Activated T-cell treated with anti-CD3 and anti-CD28 coated beads, Interleukin-2, amount 50 U/mL, for 1 hour (primary cell): ENCODE results near the gene IFIT5.
"Not testable (repeated sequence)": the region's sequence is repeated elsewhere in the genome, so short reads cannot be mapped to it uniquely, and the experiment has no call there.

ENCODE experiments used
- DNase-seq: peaks from one replicate; pipeline ENCODE4 v3.0.0-alpha.2; 2020

IFIT5 gene

DNA sequence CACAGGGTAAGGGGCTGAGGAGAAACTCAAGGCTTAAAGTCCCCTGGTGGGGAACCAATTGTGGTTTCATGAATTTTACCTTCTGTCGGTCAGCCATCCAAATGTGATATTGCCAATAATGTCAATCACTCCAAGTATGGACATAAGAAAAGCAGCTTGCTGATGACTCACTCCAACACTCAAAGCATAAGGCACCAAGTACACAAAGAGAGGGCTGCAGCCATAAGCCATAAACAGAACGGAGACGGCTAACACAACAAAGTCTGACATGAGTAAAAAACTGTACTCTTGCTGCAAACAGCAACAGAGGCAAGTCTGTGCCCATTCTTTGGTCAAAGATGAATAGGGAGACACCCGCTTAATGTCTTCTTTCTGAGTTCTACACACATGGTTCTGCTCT lies 24.2 kb downstream of the IFIT5 start:
- DNase-seq = no peak

DNA sequence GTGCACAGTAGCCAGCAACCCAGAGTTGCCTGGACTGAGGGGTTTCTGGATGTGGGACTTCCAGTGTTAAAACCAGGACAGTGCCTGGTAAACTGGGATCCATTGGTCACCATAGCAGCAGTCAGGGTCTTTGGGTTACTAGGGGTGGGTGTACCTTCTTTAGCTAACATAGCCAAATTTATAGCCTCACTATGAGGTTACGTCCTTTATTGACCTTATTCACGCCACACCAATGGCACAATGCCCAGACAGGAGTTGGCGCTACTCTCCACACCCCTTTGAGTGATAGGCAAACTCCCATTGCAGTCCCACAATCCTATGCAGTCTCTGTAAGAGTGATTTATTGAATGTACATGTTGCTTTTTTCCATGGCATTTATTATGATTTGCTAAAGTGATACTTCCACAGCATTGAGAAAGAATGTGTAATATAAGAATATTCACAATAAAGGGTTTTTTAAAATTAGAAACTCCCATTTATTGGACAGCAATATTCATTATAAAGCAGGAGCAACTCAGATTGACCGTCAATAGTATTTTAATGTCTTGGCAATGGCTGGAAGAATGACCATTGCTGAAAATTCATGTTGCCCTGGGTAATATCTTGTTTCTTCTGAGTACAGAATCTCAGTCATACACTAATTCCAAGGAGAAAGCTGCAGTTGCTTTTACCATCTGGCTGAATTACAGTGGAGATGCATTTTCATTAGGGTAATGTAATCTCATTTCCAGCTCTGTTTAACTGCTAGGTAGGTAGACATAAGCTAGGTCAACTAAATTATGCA lies 26.1 kb downstream of the IFIT5 start:
- DNase-seq = no peak

DNA sequence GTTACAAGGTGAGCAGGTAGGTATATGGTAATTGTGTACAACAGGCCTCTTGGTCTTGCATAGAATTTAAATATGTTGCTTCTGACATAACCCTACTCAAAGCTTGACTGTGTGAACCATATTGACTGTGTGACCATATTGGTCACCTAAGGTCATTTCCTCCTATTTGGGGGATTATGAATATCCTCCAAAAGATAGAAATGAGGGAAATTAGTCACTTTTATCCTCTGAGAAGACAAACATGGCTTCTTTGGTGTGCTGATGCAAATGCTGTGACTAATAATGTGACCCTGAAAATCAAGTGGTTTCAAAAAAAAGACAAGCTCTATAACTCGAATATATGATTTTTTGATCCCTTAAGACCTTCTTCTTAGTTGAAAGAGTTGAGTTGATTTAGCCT lies 27.9 kb downstream of the IFIT5 start:
- DNase-seq = no peak

DNA sequence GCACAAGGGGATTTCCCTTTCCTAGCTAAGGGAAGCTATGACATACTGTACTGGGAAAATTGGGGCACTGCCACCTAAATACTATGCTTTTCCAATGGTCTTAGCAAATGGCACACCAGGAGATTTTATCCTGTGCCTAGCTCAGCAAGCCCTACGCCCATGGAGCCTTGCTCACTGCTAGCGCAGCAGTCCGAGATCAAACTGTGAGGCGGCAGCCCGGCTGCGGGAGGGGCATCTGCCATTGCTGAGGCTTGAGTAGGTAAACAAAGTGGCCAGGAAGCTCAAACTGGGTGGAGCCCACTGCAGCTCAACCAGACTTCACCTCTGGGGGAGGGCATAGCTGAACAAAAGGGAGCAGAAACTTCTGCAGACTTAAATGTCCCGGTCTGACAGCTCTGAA lies 30.5 kb downstream of the IFIT5 start:
- not testable (repeated sequence) for DNase-seq

DNA sequence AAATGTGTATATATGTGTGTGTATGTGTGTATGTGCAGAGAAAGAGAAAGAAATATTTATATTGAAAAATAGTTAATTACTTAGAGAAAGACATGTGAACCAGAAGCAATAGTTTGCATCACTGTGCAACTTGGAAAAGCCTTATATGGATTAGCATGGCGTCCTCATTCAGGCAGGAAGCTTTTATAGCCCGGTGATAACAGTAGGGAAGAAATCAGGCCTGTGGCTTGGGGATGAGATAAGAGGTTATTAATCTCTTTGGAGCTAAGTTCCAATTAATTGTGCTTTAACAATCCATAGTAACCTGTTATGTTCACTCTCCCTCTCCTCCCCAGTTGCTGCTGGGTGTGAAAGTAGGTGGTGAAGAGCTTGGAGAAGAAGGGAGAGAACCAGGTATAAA lies 36.5 kb downstream of the IFIT5 start:
- DNase-seq = no peak

DNA sequence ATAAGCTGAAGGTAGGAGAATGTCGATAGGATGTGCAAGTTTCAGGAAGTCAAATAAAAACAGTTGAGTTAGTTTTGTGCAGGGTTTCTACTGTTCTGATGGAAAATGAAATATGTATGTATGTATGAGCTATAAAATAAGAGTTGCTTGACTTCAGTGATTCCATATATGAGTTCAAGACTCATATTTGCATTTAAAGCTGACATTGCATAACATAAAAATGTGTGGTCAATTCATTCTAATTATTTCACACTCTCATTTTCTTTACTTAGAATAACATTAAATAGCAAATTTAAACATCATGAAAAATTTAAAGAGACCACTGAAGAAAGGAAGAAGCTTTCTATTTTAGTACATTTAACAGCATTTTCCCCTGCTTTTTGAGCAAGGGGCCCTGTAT lies 37.8 kb downstream of the IFIT5 start:
- no peak for DNase-seq

GRCh38 chr10:89454561-89455347 lies 40.4 kb downstream of the IFIT5 start:
- DNase-seq = no peak

GRCh38 chr10:89458291-89458690 lies 43.9 kb downstream of the IFIT5 start:
- no peak for DNase-seq

DNA sequence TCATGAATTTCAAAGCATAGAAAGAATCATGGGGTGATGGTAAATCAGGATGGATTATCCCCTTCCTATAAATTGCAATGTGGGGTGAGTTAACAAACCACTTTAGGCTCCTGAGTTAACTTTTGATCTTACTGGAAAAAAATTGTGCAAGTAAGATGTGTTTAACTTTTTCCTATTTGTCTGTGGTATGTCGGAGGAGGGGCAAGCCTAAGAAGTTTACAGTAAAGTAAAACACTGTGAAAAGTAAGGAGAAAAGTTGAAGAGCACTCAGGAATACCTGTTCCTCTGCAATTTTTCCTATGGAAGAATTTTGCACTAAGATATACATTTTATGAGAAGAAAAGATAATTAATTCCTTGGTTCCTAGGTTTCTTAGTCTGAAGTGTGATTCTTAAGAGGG lies 44.4 kb downstream of the IFIT5 start:
- no peak for DNase-seq

GRCh38 chr10:89463846-89464537 lies 49.6 kb downstream of the IFIT5 start:
- DNase-seq = no peak

DNA sequence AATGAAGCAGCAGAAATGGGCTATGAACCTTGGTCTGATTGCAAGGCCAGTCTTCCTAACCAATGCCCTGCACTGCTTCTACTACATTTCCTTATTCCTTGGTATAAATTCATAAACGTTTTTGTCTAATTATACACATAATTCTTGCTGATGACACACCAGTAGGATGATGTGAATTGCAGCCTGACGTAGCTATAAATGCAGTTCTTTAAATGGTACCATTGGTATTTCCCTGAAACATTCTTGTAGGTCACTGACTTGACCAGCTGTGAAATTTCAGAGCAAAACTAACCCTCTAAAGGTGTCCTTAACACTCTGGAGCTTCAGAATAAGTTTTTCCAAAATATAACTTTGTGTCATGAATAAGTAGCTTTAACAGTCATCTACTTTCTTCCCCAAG lies 50.8 kb downstream of the IFIT5 start:
- DNase-seq = no peak

DNA sequence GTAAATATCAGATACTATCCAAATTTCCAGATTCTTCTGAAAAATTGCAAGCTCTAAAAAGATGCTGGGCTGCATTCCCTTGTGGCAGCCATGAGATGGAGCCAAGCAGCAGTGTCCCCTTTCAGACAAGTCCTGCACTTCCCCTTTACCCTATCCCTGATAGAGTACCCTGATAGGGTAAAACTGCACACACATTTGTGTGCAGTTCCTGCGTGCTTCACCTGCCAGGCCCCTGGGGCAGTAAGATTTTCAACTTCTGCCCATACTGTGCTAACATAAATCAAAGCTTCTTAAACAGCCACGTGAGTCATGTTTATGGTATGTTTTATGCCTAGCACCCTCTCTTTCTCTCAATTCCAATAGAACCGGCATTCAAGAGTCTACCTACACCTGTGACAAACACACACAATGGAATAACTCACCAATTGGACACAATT lies 52.2 kb downstream of the IFIT5 start:
- no peak for DNase-seq

DNA sequence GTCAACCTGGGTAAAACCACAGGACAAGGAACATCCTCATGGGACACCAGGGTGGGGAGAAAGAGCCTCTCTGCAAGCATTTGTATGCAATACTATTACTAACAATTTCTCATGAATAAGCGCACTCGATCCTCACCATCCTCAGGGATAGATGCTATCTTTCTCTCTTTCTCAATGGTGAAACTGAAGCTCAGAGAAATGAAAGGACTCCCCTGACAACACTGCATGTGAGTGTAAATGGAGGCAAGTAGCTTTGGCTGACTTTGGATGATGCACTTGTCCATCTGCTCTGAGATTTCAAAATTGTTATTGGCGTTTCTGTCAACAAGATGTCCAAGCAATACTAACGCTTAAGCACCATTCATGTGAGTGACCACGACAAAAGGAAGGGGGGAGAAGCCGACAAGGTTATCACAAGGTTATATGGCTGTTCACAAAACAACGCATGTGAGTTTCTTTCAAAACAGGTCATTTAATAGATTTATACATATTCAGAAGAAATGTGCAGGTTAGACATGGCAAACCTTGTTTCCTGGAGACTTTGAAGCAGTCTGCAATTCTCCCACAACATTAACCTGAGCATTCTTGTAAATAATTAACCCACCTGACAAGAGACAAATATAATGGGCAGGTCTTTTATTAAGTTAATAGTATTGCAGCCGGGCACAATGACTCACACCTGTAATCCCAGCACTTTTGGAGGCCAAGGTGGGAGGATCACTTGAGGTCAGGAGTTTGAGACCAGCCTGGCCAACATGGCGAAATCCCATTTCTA lies 54.0 kb downstream of the IFIT5 start:
- no peak for DNase-seq

DNA sequence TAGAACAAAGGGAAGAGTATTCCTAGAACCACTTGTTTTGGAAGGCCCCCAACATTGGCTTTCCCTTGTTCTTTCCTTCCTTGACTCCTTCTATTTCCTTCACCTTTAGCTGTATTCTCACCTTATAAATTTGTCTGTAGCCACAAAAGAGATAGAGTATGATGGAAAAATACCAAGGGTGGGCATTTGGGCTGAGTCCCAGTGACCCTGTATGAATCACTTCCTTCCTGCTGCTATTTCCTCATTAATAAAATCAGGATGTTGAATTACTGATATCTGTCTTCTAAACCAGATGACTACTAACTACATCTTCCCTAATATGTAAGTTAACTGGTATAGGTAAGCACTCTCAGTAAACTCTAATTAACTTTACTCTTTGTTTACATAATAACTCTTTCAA lies 55.1 kb downstream of the IFIT5 start:
- DNase-seq = no peak
